HG02970 (cell line): ENCODE results near the gene MED31.
A peak's percentile ranks its signal among the peaks of the same experiment; 100 is the strongest.
"Not testable (repeated sequence)": the region's sequence is repeated elsewhere in the genome, so short reads cannot be mapped to it uniquely, and the experiment has no call there.

Experiments used
- ATAC-seq: cut with Tn5 transposase; IDR thresholded peaks from one replicate; pipeline ENCODE4 v1.9.1; 2021; ENCODE audit warnings: mild to moderate bottlenecking, moderate library complexity, moderate number of reproducible peaks; ENCODE audit not compliant: unreplicated experiment, low FRiP score

MED31 gene

GRCh38 chr17:6656797-6657632, 5.6 kb upstream of the MED31 start:
- not testable (repeated sequence) for ATAC-seq

- ATAC-seq = not testable (repeated sequence)
Measured at GRCh38 chr17:6655732-6656361, 4.4 kb upstream of the MED31 start.

- ATAC-seq = no peak
Measured at GRCh38 chr17:6654841-6655731, 3.7 kb upstream of the MED31 start.

GRCh38 chr17:6651919-6652452, 581 bp upstream of the MED31 start:
- ATAC-seq = peak; percentile 2

GRCh38 chr17:6648181-6648580, 3.2 kb downstream of the MED31 start:
- no peak for ATAC-seq

GRCh38 chr17:6643451-6644125, 7.8 kb downstream of the MED31 start:
- ATAC-seq = no peak

- no peak for ATAC-seq
Measured at GRCh38 chr17:6642592-6642991, 8.8 kb downstream of the MED31 start.

- no peak for ATAC-seq
Measured at GRCh38 chr17:6641247-6641863, 10.1 kb downstream of the MED31 start.

- peak; percentile 94 for ATAC-seq
Measured at GRCh38 chr17:6640536-6641246, 10.7 kb downstream of the MED31 start, which contains the start of the genes KIAA0753 and TXNDC17. KIAA0753 (minus strand) TSS chr17:6640711; CDS start chr17:6635103, 5,608 bp downstream. TXNDC17 (plus strand) TSS chr17:6641060; CDS start chr17:6641083, 23 bp downstream.

- no peak for ATAC-seq
Measured at GRCh38 chr17:6639586-6640535, 11.5 kb downstream of the MED31 start.

- ATAC-seq = no peak
Measured at GRCh38 chr17:6639014-6639585, 12.3 kb downstream of the MED31 start.

GRCh38 chr17:6638046-6638908, 13.1 kb downstream of the MED31 start:
- no peak for ATAC-seq

- ATAC-seq = no peak
Measured at GRCh38 chr17:6637458-6637840, 14.0 kb downstream of the MED31 start.

GRCh38 chr17:6636616-6637457, 14.6 kb downstream of the MED31 start:
- no peak for ATAC-seq

- no peak for ATAC-seq
Measured at GRCh38 chr17:6636105-6636504, 15.3 kb downstream of the MED31 start.

- ATAC-seq = no peak
Measured at GRCh38 chr17:6633263-6633662, 18.1 kb downstream of the MED31 start.
